Prostate gland (tissue), 2 donors: ENCODE data around the gene BAIAP3.

ENCODE experiments used
- CTCF ChIP-seq, 4 experiments: fragments of 200-600 bp in 2 of 4; fragments of 450-650 bp in 2 of 4; sonication (generic) in 2 of 4; IDR thresholded peaks; 1 replicate in 3 of 4; 2 replicates in 1 of 4; pipeline ENCODE4 v1.5.1; 2016 to 2019; ENCODE audit warnings: antibody characterized with exemption in 4 of 4, mild to moderate bottlenecking in 2 of 4, moderate library complexity in 2 of 4
- POLR2A ChIP-seq: fragments of 450-650 bp; IDR thresholded peaks from one replicate; pipeline ENCODE4 v1.6.1; 2016; ENCODE audit warnings: antibody characterized with exemption, mild to moderate bottlenecking
- POLR2AphosphoS5 ChIP-seq: sonication (generic); formaldehyde crosslinking; IDR thresholded peaks from one replicate; pipeline ENCODE4 v1.6.1; 2017; ENCODE audit warnings: antibody characterized with exemption

- no peak for TF ChIP-seq CTCF (IDR thresholded peaks at IDR 0.05)
- TF ChIP-seq POLR2A, result no peak
- no peak for TF ChIP-seq POLR2AphosphoS5
Measured at GRCh38 chr16:1320097-1320496, 13.3 kb upstream of the BAIAP3 start.
